Osteoblast (primary cell): Measurements from ENCODE around the gene DNHD1. TPM values are rescaled to one million over a fixed set of nuclear protein-coding genes. Genes with fewer than 3 reads are reported as not detected.

Experiments
- DNase-seq: peaks from one replicate; pipeline ENCODE4 v3.0.0; 2011; ENCODE audit warnings: low spot score, mixed read lengths; ENCODE audit not compliant: insufficient read length; ENCODE audit errors: missing footprints
- H2AFZ ChIP-seq: 2 replicates; pipeline ENCODE4 v1.6.0; 2011; ENCODE audit warnings: mild to moderate bottlenecking, low read length
- H3K27ac ChIP-seq: 2 replicates; pipeline ENCODE4 v1.5.1; 2011; ENCODE audit warnings: mild to moderate bottlenecking, low read depth, low read length, moderate library complexity
- H3K27me3 ChIP-seq: 2 replicates; pipeline ENCODE4 v1.6.0; 2012; ENCODE audit warnings: mild to moderate bottlenecking, control low read depth, inconsistent platforms, low read length, moderate library complexity; ENCODE audit not compliant: insufficient read depth
- H3K36me3 ChIP-seq: 2 replicates; pipeline ENCODE4 v1.5.1; 2011; ENCODE audit warnings: mild to moderate bottlenecking, low read length, control low read depth, moderate library complexity; ENCODE audit not compliant: insufficient read depth
- H3K4me1 ChIP-seq: 2 replicates; pipeline ENCODE4 v1.5.1; 2011; ENCODE audit warnings: mild to moderate bottlenecking, low read length, control low read depth, moderate library complexity; ENCODE audit not compliant: insufficient read depth
- H3K4me2 ChIP-seq: 2 replicates; pipeline ENCODE4 v1.6.0; 2011; ENCODE audit warnings: mild to moderate bottlenecking, low read length; ENCODE audit not compliant: insufficient read depth
- H3K4me3 ChIP-seq: fragments of 200-600 bp; sonication (generic); 3 replicates; pipeline ENCODE4 v1.5.1; 2012; ENCODE audit warnings: mild to moderate bottlenecking, low read length, inconsistent platforms; ENCODE audit not compliant: insufficient read depth
- H3K79me2 ChIP-seq: 2 replicates; pipeline ENCODE4 v1.6.0; 2012; ENCODE audit warnings: mild to moderate bottlenecking, low read length, control low read depth, inconsistent platforms; ENCODE audit not compliant: insufficient read depth
- H3K9me3 ChIP-seq: 2 replicates; pipeline ENCODE4 v1.5.1; 2011; ENCODE audit warnings: low read depth, low read length, control low read depth
- H4K20me1 ChIP-seq: 2 replicates; pipeline ENCODE4 v1.6.0; 2012; ENCODE audit warnings: mild to moderate bottlenecking, low read length, control low read depth; ENCODE audit not compliant: insufficient read depth
- CTCF ChIP-seq: IDR thresholded peaks from 2 replicates; pipeline ENCODE4 v1.5.1; 2011; ENCODE audit warnings: mild to moderate bottlenecking, low read depth, low read length, moderate library complexity; ENCODE audit errors: extremely low read depth
- total RNA-seq: library from RNA; depleted of rRNA; stranded (reverse); fragments of >200 nt; gene quantifications from 2 replicates; pipeline ENCODE4 v1.2.3, GENCODE V29; 2012

The DNHD1 gene
- total RNA-seq, 1 donor = 9.0 TPM

- Histone ChIP-seq H4K20me1 (no peaks in the 10 kb centered on the region), H3K36me3 (peaks cover 2% of the 10 kb centered on the region), H3K27ac (no peak overlapping the region), H3K27me3 (no peaks in the 10 kb centered on the region), H3K4me1 (no peaks in the 10 kb centered on the region), H3K79me2 (no peaks in the 10 kb centered on the region), H3K9me3 (no peaks in the 10 kb centered on the region), H3K4me2 (no peak overlapping the region), H2AFZ (no peak overlapping the region), H3K4me3 (no peak overlapping the region)
- no peak for TF ChIP-seq CTCF
- peak; percentile 78 for DNase-seq
These were observed 48.1 kb downstream of the DNHD1 start for GRCh38 chr11:6544921-6545850.

- Histone ChIP-seq H3K4me1 (no peaks in the 10 kb centered on the region), H3K36me3 (peaks cover 2% of the 10 kb centered on the region), H4K20me1 (no peaks in the 10 kb centered on the region), H3K27ac (no peak overlapping the region), H3K4me2 (no peak overlapping the region), H3K27me3 (no peaks in the 10 kb centered on the region), H2AFZ (no peak overlapping the region), H3K79me2 (no peaks in the 10 kb centered on the region), H3K4me3 (no peak overlapping the region), H3K9me3 (no peaks in the 10 kb centered on the region)
- no peak for DNase-seq
- no peak for TF ChIP-seq CTCF
These were observed 49.0 kb downstream of the DNHD1 start for GRCh38 chr11:6545917-6546605.

- DNase-seq = no peak
- Histone ChIP-seq H3K79me2 (no peaks in the 10 kb centered on the region), H3K27ac (no peak overlapping the region), H4K20me1 (no peaks in the 10 kb centered on the region), H3K27me3 (no peaks in the 10 kb centered on the region), H3K4me1 (no peaks in the 10 kb centered on the region), H3K4me3 (no peak overlapping the region), H3K9me3 (no peaks in the 10 kb centered on the region), H2AFZ (no peak overlapping the region), H3K4me2 (no peak overlapping the region), H3K36me3 (peaks cover 2% of the 10 kb centered on the region)
- TF ChIP-seq CTCF = no peak
These were observed 49.7 kb downstream of the DNHD1 start for GRCh38 chr11:6546735-6547134.

DNA sequence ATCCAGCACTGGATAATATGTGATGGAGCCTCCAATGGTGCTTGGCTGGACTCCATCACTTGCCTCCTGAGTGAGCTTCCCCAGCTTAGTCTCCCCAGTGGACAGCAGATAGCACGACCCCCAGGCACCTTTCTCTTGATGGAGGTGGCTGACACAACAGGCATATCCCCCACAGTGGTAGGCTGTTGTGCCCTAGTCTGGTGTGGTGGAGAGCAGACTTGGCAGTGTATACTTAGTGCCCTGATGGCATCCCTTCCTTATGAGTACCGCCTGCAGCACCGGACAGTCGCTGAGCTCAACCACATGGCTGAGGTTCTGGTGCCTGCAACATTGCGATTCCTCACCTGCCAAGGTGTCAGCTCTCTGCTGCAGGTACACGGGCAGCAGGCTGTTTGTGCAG lies 50.1 kb downstream of the DNHD1 start:
- H4K20me1 ChIP-seq = no peaks in the 10 kb centered on the region
- H2AFZ ChIP-seq = no peak overlapping the region
- no peaks in the 10 kb centered on the region for H3K4me1 ChIP-seq
- no peaks in the 10 kb centered on the region for H3K27me3 ChIP-seq
- no peaks in the 10 kb centered on the region for H3K79me2 ChIP-seq
- H3K4me3 ChIP-seq = no peak overlapping the region
- no peak for TF ChIP-seq CTCF
- peaks cover 2% of the 10 kb centered on the region for H3K36me3 ChIP-seq
- no peak overlapping the region for H3K4me2 ChIP-seq
- no peaks in the 10 kb centered on the region for H3K9me3 ChIP-seq
- no peak overlapping the region for H3K27ac ChIP-seq
- no peak for DNase-seq
